ENCODE data around the gene CNPY3. TPM values are rescaled to one million over a fixed set of nuclear protein-coding genes. Genes with fewer than 3 reads are reported as not detected.
A peak's percentile ranks its signal among the peaks of the same experiment; 100 is the strongest.
"Not testable (repeated sequence)": the region's sequence is repeated elsewhere in the genome, so short reads cannot be mapped to it uniquely, and the experiment has no call there.

The CNPY3 gene
- total and polyA plus RNA-seq, 2 experiments from 2014 or later, result 71.8 to 137 TPM

DNA sequence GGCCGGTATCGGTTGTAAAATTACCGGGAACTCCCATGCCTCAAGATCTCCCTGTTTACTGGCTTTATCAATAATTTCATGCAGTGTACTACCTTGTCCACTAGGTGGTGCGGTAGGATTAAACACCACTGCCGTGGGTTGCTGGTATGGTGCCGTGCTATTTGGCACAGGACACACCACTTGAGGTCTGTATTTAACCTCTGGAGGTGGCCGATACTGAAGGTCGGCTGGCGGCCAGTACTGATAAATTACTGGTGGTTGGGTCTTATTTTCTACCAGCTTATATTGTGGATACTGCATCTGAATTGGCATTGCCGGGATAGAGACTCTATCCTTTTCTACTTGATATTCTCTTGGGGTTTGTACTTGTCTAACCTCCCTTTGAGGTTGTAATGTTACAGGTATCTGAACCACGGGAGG is 27.7 kb upstream of the CNPY3 start:
- Histone ChIP-seq H3K79me2 (no peaks in the 10 kb centered on the region), H3K36me3 (replicated peaks; ENCODE audit: insufficient read depth, low read depth) (no peaks in the 10 kb centered on the region), H3K4me2 (peak overlapping the region; percentile 30), H3K9me2 (replicated peaks; ENCODE audit: insufficient read depth) (no peaks in the 10 kb centered on the region), H3K9me3 (ENCODE audit: low read depth) (no peaks in the 10 kb centered on the region), H3K27me3 (no peaks in the 10 kb centered on the region), H3K27ac (peak overlapping the region; percentile 95), H3K4me1 (ENCODE audit: insufficient read depth) (peaks cover 15% of the 10 kb centered on the region), H4K20me1 (ENCODE audit: insufficient read depth, poor library complexity, severe bottlenecking) (no peaks in the 10 kb centered on the region), H3K4me3 (no peak overlapping the region), H2AFZ (peak overlapping the region; percentile 82)
- TF ChIP-seq EZH2phosphoT487 (IDR thresholded peaks at IDR 0.05; ENCODE audit: low read depth, severe bottlenecking, unreplicated experiment), result no peak
- TF ChIP-seq, protein P1, sequence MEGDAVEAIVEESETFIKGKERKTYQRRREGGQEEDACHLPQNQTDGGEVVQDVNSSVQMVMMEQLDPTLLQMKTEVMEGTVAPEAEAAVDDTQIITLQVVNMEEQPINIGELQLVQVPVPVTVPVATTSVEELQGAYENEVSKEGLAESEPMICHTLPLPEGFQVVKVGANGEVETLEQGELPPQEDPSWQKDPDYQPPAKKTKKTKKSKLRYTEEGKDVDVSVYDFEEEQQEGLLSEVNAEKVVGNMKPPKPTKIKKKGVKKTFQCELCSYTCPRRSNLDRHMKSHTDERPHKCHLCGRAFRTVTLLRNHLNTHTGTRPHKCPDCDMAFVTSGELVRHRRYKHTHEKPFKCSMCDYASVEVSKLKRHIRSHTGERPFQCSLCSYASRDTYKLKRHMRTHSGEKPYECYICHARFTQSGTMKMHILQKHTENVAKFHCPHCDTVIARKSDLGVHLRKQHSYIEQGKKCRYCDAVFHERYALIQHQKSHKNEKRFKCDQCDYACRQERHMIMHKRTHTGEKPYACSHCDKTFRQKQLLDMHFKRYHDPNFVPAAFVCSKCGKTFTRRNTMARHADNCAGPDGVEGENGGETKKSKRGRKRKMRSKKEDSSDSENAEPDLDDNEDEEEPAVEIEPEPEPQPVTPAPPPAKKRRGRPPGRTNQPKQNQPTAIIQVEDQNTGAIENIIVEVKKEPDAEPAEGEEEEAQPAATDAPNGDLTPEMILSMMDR (IDR thresholded peaks at IDR 0.05; ENCODE audit: poor library complexity), result peak; percentile 92
- WGBS (ENCODE audit: low lambda C conversion rate, missing lambda C conversion rate), result 12% methylated on average over 11 of the region's 11 CpGs
- peak; percentile 89 for DNase-seq (ENCODE audit: low spot score)

DNA sequence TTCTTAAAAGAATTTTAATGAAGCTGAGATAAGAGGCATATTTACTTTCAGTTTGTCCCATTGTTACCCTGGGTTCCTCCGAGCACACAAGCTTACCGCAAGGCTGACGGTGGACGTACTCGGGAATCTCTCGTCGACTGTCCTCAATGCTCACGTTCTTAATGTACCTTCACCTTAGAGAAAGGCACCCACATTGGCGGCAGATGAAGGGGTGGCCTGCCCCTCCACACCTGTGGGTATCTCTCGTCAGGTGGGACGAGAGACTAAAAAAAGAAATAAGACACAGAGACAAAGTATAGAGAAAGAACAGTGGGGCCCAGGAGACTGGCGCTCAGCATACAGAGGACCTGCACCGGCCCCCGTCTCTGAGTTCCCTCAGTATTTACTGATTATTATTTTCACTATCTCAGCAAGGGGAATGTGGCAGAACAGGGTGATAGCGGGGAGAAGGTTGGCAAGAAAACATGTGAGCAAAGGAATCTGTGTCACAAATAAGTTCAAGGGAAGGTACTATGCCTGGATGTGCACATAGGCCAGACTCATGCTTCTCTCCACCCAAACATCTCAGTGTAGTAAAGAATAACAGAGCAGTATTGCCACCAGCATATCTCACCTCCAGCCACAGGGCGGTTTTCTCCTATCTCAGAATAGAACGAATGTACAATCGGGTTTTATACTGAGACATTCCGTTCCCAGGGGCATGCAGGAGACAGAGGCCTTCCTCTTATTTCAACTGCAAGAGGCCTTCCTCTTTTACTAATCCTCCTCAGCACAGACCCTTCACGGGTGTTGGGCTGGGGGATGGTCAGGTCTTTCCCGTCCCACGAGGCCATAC is 26.6 kb upstream of the CNPY3 start:
- not testable (repeated sequence) for H3K4me3 ChIP-seq
- peak overlapping the region; percentile 95 for H3K27ac ChIP-seq

DNA sequence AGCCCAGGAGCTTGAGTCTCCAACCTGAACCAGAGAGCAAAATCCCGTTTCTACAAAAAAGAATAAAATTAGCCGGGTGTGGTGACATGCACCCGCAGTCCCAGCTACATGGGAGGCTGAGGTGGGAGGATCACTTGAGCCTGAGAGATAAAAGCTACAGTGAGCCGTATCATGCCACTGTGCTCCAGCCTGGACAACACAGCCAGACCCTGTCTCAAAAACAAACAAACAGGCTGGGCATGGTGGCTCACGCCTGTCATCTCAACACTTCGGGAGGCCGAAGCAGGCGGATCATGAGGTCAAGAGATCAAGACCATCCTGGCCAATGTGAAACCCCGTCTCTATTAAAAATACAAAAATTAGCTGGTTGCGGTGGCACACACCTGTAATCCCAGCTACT is 24.8 kb upstream of the CNPY3 start:
- no peaks in the 10 kb centered on the region for H3K79me2 ChIP-seq
- H3K36me3 ChIP-seq (replicated peaks; ENCODE audit: insufficient read depth, low read depth), result no peaks in the 10 kb centered on the region
- TF ChIP-seq, protein P1 (IDR thresholded peaks at IDR 0.05; ENCODE audit: poor library complexity), result no peak
- no peaks in the 10 kb centered on the region for H3K27me3 ChIP-seq
- H3K27ac ChIP-seq, result peak overlapping the region; percentile 72
- no peak overlapping the region for H3K4me3 ChIP-seq
- peaks cover 15% of the 10 kb centered on the region for H3K4me1 ChIP-seq (ENCODE audit: insufficient read depth)
- DNase-seq (ENCODE audit: low spot score), result no peak
- H2AFZ ChIP-seq, result no peak overlapping the region
- 86% methylated on average over 10 of the region's 10 CpGs for WGBS (ENCODE audit: low lambda C conversion rate, missing lambda C conversion rate)
- H3K4me2 ChIP-seq, result no peak overlapping the region
- no peaks in the 10 kb centered on the region for H4K20me1 ChIP-seq (ENCODE audit: insufficient read depth, poor library complexity, severe bottlenecking)
- no peaks in the 10 kb centered on the region for H3K9me2 ChIP-seq (replicated peaks; ENCODE audit: insufficient read depth)
- no peaks in the 10 kb centered on the region for H3K9me3 ChIP-seq (ENCODE audit: low read depth)

More for the DNA sequence above, 26.6 kb upstream of the CNPY3 start:
- H3K79me2 ChIP-seq; H3K9me3 ChIP-seq (ENCODE audit: low read depth); H3K27me3 ChIP-seq; H3K9me2 ChIP-seq (replicated peaks; ENCODE audit: insufficient read depth); H4K20me1 ChIP-seq (ENCODE audit: insufficient read depth, poor library complexity, severe bottlenecking); H3K36me3 ChIP-seq (replicated peaks; ENCODE audit: insufficient read depth, low read depth); DNase-seq (ENCODE audit: low spot score): not testable (repeated sequence)
- peak overlapping the region; percentile 82 for H2AFZ ChIP-seq
- peaks cover 15% of the 10 kb centered on the region for H3K4me1 ChIP-seq (ENCODE audit: insufficient read depth)
- H3K4me2 ChIP-seq, result peak overlapping the region; percentile 34
- 48% methylated on average over 22 of the region's 22 CpGs for WGBS (ENCODE audit: low lambda C conversion rate, missing lambda C conversion rate)

DNA sequence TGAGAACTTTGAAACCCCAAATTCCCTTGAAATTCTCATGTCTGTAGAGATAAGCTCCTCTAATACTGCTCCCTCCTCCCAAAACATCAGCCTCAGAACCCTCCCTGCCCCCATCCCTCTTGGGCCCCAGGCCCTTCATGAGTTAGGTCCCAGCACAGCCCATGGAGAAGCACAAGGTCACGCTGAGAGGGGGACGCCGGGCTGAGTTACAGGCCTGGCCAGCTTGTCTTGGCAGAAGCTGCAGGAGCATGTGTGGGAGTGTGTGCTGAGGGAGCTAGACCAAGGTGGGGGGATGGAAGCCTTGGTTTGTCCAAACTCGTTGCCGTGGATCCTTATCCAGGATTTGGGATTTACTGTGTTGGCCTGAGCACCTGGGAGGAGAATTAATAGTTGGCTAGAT is 21.9 kb upstream of the CNPY3 start:
- H3K36me3 ChIP-seq (replicated peaks; ENCODE audit: insufficient read depth, low read depth), result no peaks in the 10 kb centered on the region
- TF ChIP-seq, protein P1 (IDR thresholded peaks at IDR 0.05; ENCODE audit: poor library complexity), result no peak
- TF ChIP-seq EZH2 (IDR thresholded peaks at IDR 0.05; ENCODE audit: borderline replicate concordance) (no peak), EZH2phosphoT487 (IDR thresholded peaks at IDR 0.05; ENCODE audit: low read depth, severe bottlenecking, unreplicated experiment) (no peak)
- no peaks in the 10 kb centered on the region for H4K20me1 ChIP-seq (ENCODE audit: insufficient read depth, poor library complexity, severe bottlenecking)
- H3K4me1 ChIP-seq (ENCODE audit: insufficient read depth), result peaks cover 11% of the 10 kb centered on the region
- DNase-seq (ENCODE audit: low spot score), result no peak
- 91% methylated on average over 5 of the region's 5 CpGs for WGBS (ENCODE audit: low lambda C conversion rate, missing lambda C conversion rate)
- no peaks in the 10 kb centered on the region for H3K9me2 ChIP-seq (replicated peaks; ENCODE audit: insufficient read depth)
- no peak overlapping the region for H3K27ac ChIP-seq
- no peaks in the 10 kb centered on the region for H3K79me2 ChIP-seq
- no peaks in the 10 kb centered on the region for H3K9me3 ChIP-seq (ENCODE audit: low read depth)
- no peak overlapping the region for H2AFZ ChIP-seq
- no peaks in the 10 kb centered on the region for H3K27me3 ChIP-seq
- H3K4me2 ChIP-seq, result no peak overlapping the region
- H3K4me3 ChIP-seq, result no peak overlapping the region

Measured in hepatocyte (in vitro differentiated cells).